ENCODE data around the gene B3GALT6. TPM values are rescaled to one million over a fixed set of nuclear protein-coding genes. Genes with fewer than 3 reads are reported as not detected.

The B3GALT6 gene
- total and polyA plus RNA-seq, 12 donors = 7.3 to 16.2 (median 9.1) TPM

GRCh38 chr1:1242461-1243265, 10.6 kb downstream of the B3GALT6 start:
- DNase-seq = peak in 1 of 2 donors; percentile 14
- H3K9me3 ChIP-seq = no peaks in the 10 kb centered on the region
- WGBS, 2 donors = 90 to 91% methylated on average over 40 to 41 of the region's 41 CpGs
- H3K36me3 ChIP-seq = no peaks in the 10 kb centered on the region
- H3K27ac ChIP-seq = no peak overlapping the region
- no peak overlapping the region for H3K4me3 ChIP-seq
- intact Hi-C loops (cut with DNase I) = loop anchor here in 2 of 10 donors (10.0 kb wide), 1 partner anchor 118 kb away; no protein-coding TSS in a partner anchor
- peaks cover 19 to 65% (median 61%) of the 10 kb centered on the region in 7 donors for H3K27me3 ChIP-seq
- TF ChIP-seq CTCF (IDR thresholded peaks at IDR 0.05) = no peak
- peaks cover 0 to 11% (median under 1%) of the 10 kb centered on the region in 9 donors for H3K4me1 ChIP-seq
- ATAC-seq = no peak

GRCh38 chr1:1243266-1243660, 11.2 kb downstream of the B3GALT6 start:
- no peak overlapping the region for H3K27ac ChIP-seq
- H3K4me3 ChIP-seq = peak overlapping the region in 3 of 10 donors; percentile 29 to 35 (median 34)
- TF ChIP-seq CTCF (IDR thresholded peaks at IDR 0.05) = no peak
- intact Hi-C loops (cut with DNase I) = loop anchor here in 2 of 10 donors (10.0 kb wide), 1 partner anchor 118 kb away; no protein-coding TSS in a partner anchor
- H3K36me3 ChIP-seq = no peaks in the 10 kb centered on the region
- peaks cover 0 to 6% (median 0%) of the 10 kb centered on the region in 9 donors for H3K4me1 ChIP-seq
- peaks cover 19 to 61% (median 58%) of the 10 kb centered on the region in 7 donors for H3K27me3 ChIP-seq
- ATAC-seq (no peak), DNase-seq (no peak)
- no peaks in the 10 kb centered on the region for H3K9me3 ChIP-seq
- WGBS, 2 donors = 90 to 98% methylated on average over 20 to 23 of the region's 23 CpGs

- H3K4me1 ChIP-seq = peaks cover 0 to 5% (median 0%) of the 10 kb centered on the region in 9 donors
- no peaks in the 10 kb centered on the region for H3K9me3 ChIP-seq
- H3K27me3 ChIP-seq = peaks cover 19 to 58% (median 52%) of the 10 kb centered on the region in 7 donors
- DNase-seq (peak in 1 of 2 donors; percentile 15), ATAC-seq (peak in 3 of 8 donors; percentile 3 to 7 (median 7))
- peak overlapping the region in 9 of 10 donors; percentile 26 to 47 (median 34) for H3K4me3 ChIP-seq
- intact Hi-C loops (cut with DNase I) = loop anchor here in 2 of 10 donors (10.0 kb wide), 1 partner anchor 119 kb away; no protein-coding TSS in a partner anchor
- WGBS, 2 donors = 52 to 57% methylated on average over 21 to 23 of the region's 23 CpGs
- H3K36me3 ChIP-seq = no peaks in the 10 kb centered on the region
- no peak for TF ChIP-seq CTCF (IDR thresholded peaks at IDR 0.05)
- H3K27ac ChIP-seq = no peak overlapping the region
These were observed 11.8 kb downstream of the B3GALT6 start for GRCh38 chr1:1243807-1244191.

- Histone ChIP-seq H3K36me3 (no peaks in the 10 kb centered on the region), H3K4me1 (peaks cover 0 to 5% (median 0%) of the 10 kb centered on the region in 9 donors), H3K9me3 (no peaks in the 10 kb centered on the region), H3K27ac (no peak overlapping the region), H3K27me3 (peaks cover 15 to 53% (median 47%) of the 10 kb centered on the region in 7 donors), H3K4me3 (peak overlapping the region in 9 of 10 donors; percentile 26 to 47 (median 34))
- WGBS, 2 donors = 46 to 64% methylated on average over 30 of the region's 30 CpGs
- DNase-seq (peak in 1 of 2 donors; percentile 27), ATAC-seq (peak in 3 of 8 donors; percentile 45 to 53 (median 52))
- no peak for TF ChIP-seq CTCF (IDR thresholded peaks at IDR 0.05)
- intact Hi-C loops (cut with DNase I) = loop anchor here in 2 of 10 donors (10.0 kb wide), 1 partner anchor 120 kb away; no protein-coding TSS in a partner anchor
These were observed 12.3 kb downstream of the B3GALT6 start for GRCh38 chr1:1244192-1244811.
